HG02870 (cell line): ENCODE measurements around the gene SPTBN5.

Source experiments
- ATAC-seq: cut with Tn5 transposase; IDR thresholded peaks from one replicate; pipeline ENCODE4 v1.9.1; 2021; ENCODE audit warnings: mild to moderate bottlenecking, moderate library complexity; ENCODE audit not compliant: unreplicated experiment

SPTBN5 gene

DNA sequence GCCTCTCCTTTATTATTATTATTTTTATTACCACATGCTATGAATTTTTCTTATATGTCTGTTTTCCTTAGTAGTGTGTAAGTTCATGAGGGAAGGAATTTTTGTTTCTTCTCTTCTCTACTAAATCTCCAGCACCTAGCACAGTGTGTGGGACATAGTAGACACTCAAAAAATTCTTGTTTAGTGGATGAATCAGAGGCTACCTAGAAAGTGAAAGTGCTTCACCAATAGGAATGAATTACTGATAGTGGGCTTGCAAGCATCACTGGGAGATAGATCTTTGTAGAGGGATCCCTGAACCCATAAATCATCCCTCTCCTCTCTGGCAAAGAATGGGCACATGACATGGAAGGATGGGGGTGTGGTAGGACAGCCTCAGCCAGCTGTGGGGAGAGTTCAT lies 8.5 kb downstream of the SPTBN5 start:
- ATAC-seq = no peak

- no peak for ATAC-seq
Observed at GRCh38 chr15:41884458-41884857, 9.4 kb downstream of the SPTBN5 start.

DNA sequence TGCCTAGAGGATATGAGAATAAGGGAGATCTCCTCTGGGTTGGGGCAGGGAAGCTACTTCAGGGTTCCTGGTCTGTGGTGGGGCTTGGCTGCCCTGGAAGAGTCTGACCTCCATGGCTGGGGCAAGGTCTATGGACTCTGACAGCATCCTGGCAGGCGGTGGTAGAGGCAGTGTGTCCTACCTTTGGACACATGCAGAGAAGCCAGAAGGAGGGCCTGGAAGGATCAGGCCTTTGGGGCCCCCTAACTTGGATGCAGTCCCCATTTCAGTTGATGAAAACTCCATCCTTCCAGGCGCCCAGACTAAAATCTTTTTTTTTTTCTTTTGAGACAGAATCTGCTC lies 10.4 kb downstream of the SPTBN5 start:
- ATAC-seq = no peak

DNA sequence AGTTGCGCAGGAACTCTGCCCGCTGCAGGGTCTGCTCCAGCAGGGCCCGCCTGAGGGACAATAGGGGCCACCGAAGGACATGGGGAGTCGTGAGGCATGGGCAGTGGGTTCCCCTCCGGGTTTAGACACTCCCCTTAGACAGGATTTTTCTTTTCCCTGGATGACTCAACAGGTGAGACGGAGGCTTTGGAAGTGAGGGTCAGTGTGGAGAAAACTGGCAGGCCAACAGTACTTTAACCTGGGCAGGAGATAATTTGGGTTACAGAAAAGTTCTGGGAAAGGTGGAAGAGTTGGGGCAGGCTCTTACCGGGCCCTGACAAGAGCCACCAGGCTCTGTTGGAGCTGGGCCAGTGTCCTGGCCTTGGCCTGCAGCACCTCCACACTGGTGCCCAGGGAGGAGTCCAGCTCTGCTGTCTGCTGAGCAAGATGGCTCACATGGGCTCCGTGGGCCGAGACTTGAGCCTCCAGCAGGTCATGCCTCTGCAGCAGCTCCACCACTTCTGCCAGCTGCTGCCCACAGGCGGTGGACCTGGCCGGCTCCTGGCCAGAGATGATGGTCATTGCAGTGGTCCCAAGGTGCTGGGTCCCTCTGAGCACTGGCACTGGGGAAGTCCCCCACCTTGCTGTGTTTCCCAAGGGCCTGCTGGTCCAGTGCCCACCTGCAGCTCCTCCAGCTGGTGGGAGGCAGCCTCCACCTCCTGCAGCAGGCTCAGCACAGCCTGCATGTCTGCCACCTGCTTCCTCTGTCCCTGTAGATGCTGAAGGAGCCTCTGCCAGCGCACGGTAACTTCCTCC lies 11.0 kb downstream of the SPTBN5 start:
- no peak for ATAC-seq

DNA sequence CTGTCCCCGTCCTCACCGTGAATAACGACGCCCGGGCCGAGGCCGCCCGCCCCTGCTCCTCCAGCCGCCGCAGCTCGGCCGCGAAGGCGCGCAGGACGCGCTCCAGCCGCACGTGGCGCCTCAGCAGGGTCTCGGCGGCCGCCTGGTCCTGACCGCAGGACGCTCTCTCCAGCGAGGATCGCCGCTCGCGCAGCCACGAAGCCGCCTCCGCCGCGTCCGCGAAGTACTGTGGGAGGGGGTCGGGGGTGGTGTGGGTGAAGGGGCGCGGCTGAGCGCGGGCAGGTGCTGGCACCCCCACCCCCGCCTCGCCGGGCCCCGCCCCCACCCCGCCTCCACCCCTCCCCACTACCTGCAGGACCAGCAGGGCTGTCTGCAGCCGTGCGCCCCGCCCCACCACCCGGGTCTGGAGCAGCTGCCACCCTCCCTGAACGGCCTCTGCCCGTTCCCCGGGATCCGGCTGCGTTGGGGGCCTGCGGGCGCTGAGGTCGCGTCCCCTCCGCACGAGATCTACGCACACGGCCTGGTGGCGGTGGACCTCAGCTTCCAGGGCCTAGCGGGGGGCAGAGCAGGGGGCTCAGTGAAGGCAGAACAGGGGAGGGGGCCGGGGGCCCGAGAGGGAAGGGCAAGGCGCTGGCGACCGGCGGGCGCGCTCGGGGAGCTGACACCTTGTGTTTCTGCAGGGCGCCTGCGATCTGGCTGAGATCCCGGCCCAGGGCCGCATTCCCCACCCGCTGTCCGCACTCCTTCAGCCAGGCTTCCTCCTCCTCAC lies 11.7 kb downstream of the SPTBN5 start:
- no peak for ATAC-seq

DNA sequence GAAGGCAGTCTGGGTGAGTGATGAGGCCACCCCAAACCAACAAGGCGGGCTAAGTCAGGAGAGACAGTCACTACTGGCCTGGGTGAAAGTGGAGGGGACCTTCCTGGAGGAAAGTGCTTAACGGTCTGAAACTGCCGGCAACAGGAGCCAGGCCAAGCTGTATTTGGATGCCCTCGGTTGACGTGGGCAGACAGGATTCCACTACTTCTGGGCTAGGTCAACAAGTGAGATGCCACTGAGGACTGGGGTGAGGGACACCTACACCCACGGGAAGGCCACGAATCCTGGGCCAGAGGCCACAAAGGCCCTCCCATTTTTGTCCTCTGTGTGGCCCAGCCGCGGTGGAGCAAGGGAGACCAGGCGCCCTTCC lies 12.3 kb downstream of the SPTBN5 start:
- no peak for ATAC-seq

GRCh38 chr15:41881086-41881485 lies 12.8 kb downstream of the SPTBN5 start:
- no peak for ATAC-seq

DNA sequence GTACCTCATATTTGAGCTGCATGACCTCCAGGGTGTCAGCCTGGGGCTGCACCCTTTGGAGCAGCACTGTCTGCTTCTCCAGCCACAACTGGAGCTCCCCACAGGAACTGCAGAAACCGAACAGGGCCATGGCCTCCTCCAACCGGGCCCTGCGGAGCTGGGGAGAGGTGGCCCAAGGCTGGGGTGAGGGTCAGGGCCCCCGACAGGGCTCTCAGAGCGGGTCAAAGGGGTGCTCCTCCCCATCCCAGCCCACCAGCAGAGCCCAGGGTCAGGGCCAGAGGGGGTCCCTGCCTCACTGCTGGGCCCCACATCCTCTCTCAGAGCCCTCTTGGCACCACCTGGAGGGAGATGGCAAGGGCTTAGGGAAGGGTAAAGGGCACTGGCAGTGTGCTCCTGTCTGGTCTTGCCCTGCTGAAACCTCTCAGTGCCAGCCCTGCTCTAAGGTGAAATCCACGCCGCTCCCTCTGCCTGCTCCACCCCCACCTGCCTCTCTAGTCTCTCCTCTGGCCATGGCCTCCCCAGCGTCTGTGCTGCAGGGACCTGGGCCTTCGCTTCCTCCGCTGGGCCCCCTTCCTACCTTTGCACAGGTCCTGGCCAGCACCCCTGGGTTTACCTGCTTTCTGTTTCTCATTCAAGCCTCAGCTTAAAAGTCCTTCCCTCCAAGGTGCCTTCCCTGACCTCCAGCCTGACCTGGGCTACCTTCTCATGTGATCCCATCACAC lies 13.5 kb downstream of the SPTBN5 start:
- no peak for ATAC-seq

- no peak for ATAC-seq
Observed at GRCh38 chr15:41879321-41879845, 14.5 kb downstream of the SPTBN5 start.

GRCh38 chr15:41878355-41878699 lies 15.5 kb downstream of the SPTBN5 start:
- no peak for ATAC-seq

DNA sequence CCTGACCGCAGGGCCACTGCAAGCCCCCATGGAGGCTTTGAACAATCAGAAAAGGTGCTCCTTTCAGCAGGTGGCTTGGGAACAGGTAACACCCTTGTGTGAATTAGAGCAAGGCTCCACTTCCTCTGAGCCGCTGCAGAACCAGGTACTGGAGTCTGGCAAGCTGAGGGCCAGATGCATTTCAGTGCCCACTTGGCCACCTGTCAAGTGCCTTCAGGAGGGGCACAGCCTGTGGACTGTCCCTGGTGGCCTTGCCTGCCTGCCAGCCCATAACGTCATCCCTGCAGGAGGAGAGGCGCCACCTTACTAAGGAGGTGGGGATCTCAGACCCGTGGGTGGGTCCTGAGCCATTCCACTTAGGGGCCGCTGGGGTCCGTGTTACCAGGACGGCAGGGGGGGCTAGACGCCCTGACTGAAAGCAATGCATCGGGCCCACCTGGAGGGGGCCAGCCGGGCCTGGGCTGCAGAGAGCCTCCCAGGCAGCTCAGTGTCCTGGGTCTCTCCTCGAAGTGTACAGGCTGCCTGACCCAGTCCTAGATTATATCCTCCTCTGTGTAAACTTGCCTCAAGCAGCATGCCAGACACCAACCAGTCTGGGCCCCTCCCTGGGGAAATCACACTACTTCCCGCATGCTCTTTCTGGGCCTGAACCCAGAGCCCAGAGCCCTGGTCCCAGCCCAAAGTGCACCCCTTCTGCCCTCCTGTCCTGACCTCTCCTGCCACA lies 16.1 kb downstream of the SPTBN5 start:
- no peak for ATAC-seq

GRCh38 chr15:41876689-41877088 lies 17.2 kb downstream of the SPTBN5 start:
- no peak for ATAC-seq

GRCh38 chr15:41876007-41876406 lies 17.8 kb downstream of the SPTBN5 start:
- ATAC-seq = no peak

DNA sequence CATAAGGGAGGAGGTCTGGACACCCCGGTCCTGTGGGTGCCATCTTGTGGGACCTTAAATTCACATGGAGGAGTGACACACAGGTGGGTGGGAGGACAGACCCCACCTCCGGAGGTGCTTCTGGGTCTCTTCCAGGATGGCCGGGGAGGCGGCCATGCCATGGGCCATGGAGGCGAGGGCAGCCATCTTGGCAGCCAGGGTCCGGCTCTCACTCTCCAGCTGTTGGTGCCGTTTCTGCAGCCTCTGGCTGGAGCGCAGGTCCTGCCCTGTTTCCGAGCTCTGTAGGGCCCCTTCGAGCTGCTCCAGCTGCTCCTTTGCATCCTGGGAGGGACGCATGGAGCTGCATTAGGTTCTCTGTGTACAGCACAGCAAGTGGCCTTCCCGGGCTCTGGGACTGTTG lies 19.1 kb downstream of the SPTBN5 start:
- ATAC-seq = no peak

DNA sequence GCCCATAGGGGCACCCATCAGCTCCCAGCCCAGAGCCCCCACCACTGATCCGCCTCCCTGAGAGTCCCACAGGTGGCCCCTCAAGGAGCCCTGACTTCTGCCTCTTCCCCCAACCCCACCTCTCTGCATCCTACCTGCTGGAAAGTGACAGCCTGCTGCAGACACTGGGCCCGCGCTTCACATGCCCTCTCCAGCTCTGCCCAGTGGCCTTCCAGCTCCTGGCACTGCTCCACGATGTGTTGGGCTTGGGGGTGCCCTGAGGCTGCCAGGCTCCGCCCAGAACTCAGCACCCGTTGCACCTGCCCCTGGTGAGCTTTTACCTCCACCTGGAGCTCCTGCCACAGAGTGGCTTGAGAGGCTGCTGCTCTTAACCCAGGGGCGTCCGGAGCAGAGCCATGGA lies 20.1 kb downstream of the SPTBN5 start:
- no peak for ATAC-seq

DNA sequence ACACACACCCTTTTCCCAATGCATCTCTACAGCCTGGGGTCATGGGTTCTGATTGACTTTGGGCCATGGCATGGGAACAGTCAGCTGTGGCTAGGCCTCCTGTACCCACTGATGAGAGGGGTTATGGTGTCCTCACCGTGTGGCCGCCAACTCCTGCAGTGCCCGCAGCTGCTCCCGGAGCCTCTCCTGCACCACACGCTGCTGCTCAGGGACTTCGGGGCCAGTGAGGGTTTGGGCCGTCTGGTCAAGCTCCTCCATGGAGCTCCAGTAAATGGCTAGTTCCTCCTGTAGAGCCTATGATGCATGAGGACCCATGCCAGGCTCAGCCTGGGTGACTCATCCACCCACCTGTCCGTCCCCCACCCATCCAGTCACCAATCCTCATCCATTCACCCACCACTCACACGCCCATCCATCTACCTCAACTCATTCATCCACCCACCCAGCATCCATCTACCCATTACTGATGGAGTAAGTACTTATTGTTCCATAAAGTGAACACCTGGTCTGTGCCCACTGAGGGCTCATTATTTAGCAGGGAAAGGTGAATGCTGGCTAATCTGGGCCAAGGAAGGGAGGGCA lies 21.6 kb downstream of the SPTBN5 start:
- ATAC-seq = no peak

DNA sequence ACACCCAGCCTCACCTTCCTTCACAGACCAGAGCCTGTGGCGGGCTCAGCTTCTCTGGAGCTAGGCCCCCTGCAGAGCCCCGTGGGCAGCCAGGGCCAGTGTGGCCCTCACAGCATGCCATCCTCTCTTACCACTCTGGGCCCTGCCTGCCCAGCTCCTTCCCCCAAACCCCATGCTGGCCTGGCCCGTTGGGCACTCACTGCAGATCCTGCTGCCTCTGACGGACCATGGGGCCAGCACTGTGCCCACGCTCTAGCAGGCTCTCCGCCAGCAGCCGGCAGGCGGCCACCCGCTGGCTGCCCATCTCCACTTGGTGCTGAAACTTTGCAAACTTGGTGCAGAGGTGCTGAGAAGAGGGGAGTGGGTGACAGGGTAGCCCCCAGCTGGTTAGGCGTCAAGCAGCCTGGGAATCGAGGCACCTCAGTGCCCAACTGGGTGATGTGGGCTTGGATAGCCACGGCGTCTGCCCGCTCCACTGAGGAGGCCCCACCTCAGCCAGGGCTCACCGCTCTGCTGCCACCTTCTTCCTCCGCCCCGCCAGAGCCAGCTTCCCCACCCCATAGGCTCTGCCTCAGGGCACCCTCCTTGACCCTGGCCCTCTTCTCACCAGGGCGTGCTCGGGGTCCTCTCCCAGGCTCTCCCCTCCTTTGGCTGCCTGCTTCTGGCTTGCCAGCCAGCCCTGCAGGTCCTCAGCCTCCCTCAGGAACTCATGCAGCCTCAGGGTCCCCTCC lies 22.5 kb downstream of the SPTBN5 start:
- no peak for ATAC-seq

DNA sequence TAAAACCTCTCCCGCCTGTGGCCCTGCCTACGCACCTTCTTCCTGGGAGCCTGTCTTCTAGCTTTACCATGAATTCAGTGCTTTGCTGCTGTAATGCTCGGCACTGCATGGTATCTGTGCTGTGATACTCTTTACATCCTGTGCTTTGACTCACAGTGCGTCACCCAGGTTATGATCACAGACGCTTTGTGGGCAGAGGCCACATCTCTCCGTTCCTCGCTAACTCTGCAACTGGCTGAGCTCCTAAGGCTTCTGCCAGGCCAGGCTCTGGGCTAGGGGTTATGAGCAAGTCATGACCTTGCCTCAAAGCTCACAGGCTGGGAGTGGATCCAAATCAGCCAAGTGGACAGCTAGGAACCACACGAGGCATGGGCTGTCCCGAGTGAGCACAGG lies 23.2 kb downstream of the SPTBN5 start:
- ATAC-seq = no peak

DNA sequence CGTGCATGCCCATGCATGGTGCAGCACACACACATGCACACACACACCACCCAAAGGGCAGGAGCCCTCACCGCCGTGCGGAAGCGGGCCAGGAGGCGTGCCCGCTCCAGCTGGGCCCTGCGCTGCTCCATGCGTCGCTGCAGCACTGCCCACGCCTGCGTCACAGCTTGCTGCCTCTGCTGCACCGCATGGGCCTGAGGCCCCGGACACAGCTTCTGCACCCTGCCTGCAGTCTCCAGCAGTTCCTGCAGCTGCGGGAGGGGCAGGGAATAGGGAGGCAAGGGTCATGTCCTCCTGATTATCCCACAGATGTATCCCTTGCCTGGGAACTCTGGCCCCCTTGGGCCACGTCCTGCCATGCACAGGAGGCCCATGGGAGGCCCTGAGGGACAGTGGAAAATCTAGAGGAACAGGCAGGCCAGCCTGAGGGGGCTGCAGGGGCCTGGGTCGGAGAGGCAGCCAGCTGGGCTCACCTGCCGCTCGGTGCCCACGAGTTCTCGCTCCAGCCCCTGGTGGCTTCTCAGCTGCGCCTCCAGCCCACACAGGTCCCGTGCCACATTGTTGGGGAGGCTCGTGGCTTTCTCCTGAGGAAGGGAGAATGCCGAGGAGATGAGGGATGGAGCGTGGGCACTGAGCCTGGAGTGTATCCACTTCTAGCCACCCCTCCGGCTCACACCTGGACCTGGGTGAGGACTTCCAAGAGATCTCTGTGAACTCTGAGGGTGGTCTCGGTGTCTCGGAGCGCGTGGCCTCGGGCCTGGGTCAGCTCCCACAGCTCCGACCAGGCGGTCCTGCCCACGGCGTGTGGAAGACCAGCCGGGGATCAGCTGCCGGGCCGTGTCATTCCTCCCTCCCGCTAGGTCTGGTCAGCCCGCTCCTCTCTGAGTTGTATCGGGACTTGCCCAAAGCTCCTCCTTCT lies 23.8 kb downstream of the SPTBN5 start:
- no peak for ATAC-seq
